Bronchial epithelial cell (primary cell): ENCODE measurements around the gene GRK5. TPM values are rescaled to one million over a fixed set of nuclear protein-coding genes. Genes with fewer than 3 reads are reported as not detected.

ENCODE experiments used
- DNase-seq: peaks from one replicate; pipeline ENCODE4 v3.0.0-alpha.2; 2010; ENCODE audit warnings: low read depth
- FAIRE-seq: peaks from 2 replicates; lab custom pipeline; 2011; peaks lifted over from hg19 to GRCh38; lab: Jason Lieb, UNC
- H3K27me3 ChIP-seq: 2 replicates; pipeline ENCODE4 v1.5.1; 2011; ENCODE audit warnings: low read length; ENCODE audit not compliant: control insufficient read depth, insufficient read depth
- H3K36me3 ChIP-seq: 2 replicates; pipeline ENCODE4 v1.5.1; 2011; ENCODE audit warnings: low read length; ENCODE audit not compliant: control insufficient read depth, insufficient read depth
- H3K4me3 ChIP-seq: 2 replicates; pipeline ENCODE4 v1.5.1; 2011; ENCODE audit warnings: mild to moderate bottlenecking, low read depth, low read length, control low read depth
- CTCF ChIP-seq: IDR thresholded peaks from 2 replicates; pipeline ENCODE4 v1.5.1; 2011; ENCODE audit warnings: mild to moderate bottlenecking, moderate library complexity, low read length, control low read depth, inconsistent platforms; ENCODE audit not compliant: insufficient read depth, severe bottlenecking
- total RNA-seq: library from RNA; depleted of rRNA; stranded (reverse); fragments of >200 nt; gene quantifications from 2 replicates; pipeline ENCODE4 v1.2.1, GENCODE V29; 2014

Gene GRK5
- total RNA-seq, 1 donor from 2014 or later: 2.4 TPM

GRCh38 chr10:119481781-119482426 lies 274.5 kb downstream of the GRK5 start:
- FAIRE-seq: no peak
- Histone ChIP-seq H3K36me3 (no peaks in the 10 kb centered on the region), H3K27me3 (peaks cover 16% of the 10 kb centered on the region), H3K4me3 (no peak overlapping the region)
- DNase-seq: no peak
- no peak for TF ChIP-seq CTCF

- no peak for TF ChIP-seq CTCF
- H3K27me3 ChIP-seq: peaks cover 10% of the 10 kb centered on the region
- no peak for DNase-seq
- H3K4me3 ChIP-seq: no peak overlapping the region
- no peaks in the 10 kb centered on the region for H3K36me3 ChIP-seq
- no peak for FAIRE-seq
Measured at GRCh38 chr10:119483001-119483400, 275.6 kb downstream of the GRK5 start.

GRCh38 chr10:119483839-119484238 lies 276.5 kb downstream of the GRK5 start:
- TF ChIP-seq CTCF: no peak
- DNase-seq (no peak), FAIRE-seq (no peak)
- no peak overlapping the region for H3K4me3 ChIP-seq
- H3K27me3 ChIP-seq: peaks cover 8% of the 10 kb centered on the region
- no peaks in the 10 kb centered on the region for H3K36me3 ChIP-seq

GRCh38 chr10:119488675-119489074 lies 281.3 kb downstream of the GRK5 start:
- H3K4me3 ChIP-seq: no peak overlapping the region
- H3K27me3 ChIP-seq: no peaks in the 10 kb centered on the region
- no peak for TF ChIP-seq CTCF
- FAIRE-seq (no peak), DNase-seq (no peak)
- no peaks in the 10 kb centered on the region for H3K36me3 ChIP-seq

- Histone ChIP-seq H3K27me3 (no peaks in the 10 kb centered on the region), H3K36me3 (no peaks in the 10 kb centered on the region), H3K4me3 (no peak overlapping the region)
- no peak for TF ChIP-seq CTCF
- FAIRE-seq: no peak
- no peak for DNase-seq
Measured at GRCh38 chr10:119489991-119490326, 282.6 kb downstream of the GRK5 start.

GRCh38 chr10:119491966-119492757 lies 284.8 kb downstream of the GRK5 start:
- FAIRE-seq: no peak
- TF ChIP-seq CTCF: no peak

More at GRCh38 chr10:119491966-119492757, 284.8 kb downstream of the GRK5 start:
- Histone ChIP-seq H3K4me3 (no peak overlapping the region), H3K27me3 (no peaks in the 10 kb centered on the region), H3K36me3 (no peaks in the 10 kb centered on the region)
- DNase-seq: no peak
